ENCODE results near the gene AURKAIP1.

DNA sequence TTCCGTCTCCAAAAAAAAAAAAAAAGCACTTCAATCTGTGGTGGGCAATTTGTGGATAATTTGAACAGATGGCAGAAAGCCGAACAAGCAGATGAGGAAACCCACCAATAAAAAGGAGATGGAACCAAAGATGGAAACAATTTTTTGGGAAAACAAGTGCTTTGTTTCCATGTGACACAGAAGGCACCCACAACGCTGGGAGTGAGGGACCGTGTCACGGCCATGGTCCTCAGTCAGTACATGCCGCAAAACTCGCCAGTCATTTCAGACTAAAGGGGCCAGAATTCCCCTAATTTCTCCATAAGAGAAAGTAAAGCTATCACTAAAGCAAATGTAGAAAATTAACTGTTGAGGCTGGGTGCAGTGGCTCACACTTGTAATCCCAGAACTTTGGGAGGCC is 19.1 kb upstream of the AURKAIP1 start:
- TF ChIP-seq, protein P1, sequence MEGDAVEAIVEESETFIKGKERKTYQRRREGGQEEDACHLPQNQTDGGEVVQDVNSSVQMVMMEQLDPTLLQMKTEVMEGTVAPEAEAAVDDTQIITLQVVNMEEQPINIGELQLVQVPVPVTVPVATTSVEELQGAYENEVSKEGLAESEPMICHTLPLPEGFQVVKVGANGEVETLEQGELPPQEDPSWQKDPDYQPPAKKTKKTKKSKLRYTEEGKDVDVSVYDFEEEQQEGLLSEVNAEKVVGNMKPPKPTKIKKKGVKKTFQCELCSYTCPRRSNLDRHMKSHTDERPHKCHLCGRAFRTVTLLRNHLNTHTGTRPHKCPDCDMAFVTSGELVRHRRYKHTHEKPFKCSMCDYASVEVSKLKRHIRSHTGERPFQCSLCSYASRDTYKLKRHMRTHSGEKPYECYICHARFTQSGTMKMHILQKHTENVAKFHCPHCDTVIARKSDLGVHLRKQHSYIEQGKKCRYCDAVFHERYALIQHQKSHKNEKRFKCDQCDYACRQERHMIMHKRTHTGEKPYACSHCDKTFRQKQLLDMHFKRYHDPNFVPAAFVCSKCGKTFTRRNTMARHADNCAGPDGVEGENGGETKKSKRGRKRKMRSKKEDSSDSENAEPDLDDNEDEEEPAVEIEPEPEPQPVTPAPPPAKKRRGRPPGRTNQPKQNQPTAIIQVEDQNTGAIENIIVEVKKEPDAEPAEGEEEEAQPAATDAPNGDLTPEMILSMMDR (IDR thresholded peaks at IDR 0.05; ENCODE audit: low read depth, low read length), result no peak
- TF ChIP-seq EZH2phosphoT487 (IDR thresholded peaks at IDR 0.05; ENCODE audit: low read depth), result no peak

All from OCI-LY3 (cell line).